ENCODE measurements around the gene COL15A1.
"Not testable (repeated sequence)": the region's sequence is repeated elsewhere in the genome, so short reads cannot be mapped to it uniquely, and the experiment has no call there.

The COL15A1 gene

DNA sequence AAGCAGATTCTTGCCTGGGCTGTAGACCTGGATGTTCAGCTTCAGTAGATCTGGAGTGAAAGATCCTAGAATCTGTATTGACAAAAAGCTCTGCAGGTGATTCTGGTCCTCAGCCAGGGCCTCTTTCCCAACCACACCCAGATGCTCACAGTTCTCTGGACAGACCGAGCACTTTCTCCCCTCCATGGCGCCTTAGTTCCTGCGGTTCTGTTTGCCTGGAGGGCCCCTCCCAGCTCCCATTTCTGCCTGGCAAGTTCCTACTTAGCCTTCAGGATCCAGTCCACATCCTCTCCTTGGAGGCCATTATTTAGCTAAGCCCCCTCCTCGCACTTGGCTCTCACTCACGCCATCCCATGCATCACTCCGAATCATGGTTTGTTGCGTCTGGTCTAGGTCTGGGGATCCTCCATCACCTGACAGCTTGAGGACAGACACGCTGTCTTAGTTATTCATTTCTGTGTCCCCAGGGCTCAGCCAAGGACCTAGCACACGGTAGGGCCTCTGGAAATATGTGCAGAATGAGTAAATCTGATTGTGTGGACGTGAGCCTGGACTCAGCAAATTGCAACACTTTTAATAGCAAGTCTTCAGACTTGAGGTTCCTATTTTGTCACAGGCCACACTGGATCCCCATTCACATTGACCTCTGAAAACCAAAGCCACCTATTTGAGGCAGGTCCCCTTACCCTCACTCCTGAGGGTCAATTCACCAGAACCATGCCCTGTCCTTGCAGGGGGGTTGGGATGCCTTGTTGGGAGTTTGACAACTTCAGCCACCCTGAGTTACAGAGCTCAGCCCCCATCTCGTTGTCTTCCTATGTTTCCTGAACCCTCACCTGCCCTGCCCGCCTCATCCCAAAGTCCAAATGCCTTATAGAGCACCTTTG is 50.7 kb downstream of the COL15A1 start:
- DNase-seq (ENCODE audit: low read depth in 2 of 2) = no peak

DNA sequence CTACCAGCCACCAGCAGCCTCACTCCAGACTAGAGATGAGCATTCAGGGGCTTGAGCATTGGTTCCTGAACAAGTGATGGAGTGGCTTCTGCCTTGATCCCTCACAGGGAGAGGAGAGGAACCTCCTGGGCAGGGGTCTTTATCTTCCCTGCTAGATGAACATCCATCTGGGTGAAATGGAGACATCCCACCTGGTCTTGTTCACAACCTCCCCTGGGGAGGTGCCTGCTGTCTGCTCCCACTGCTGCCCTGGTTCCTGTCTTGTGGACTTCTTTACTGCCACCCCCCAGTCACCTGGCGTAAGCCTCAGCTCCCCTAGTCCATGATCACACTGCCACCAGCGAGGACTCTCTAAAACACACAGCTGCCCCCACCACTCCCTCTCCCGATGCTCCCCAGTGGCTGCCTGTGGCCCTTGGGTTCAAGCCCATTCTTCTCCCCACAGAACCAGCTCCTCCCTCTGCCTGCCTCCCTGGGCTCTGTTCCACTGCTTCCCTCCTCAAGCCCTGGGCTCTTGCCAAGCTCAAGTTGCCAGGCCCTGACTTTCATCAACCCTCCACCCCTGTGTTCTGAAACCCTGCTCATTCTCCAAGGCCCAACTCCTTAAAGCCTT is 51.5 kb downstream of the COL15A1 start:
- DNase-seq (ENCODE audit: low read depth in 2 of 2) = no peak

DNA sequence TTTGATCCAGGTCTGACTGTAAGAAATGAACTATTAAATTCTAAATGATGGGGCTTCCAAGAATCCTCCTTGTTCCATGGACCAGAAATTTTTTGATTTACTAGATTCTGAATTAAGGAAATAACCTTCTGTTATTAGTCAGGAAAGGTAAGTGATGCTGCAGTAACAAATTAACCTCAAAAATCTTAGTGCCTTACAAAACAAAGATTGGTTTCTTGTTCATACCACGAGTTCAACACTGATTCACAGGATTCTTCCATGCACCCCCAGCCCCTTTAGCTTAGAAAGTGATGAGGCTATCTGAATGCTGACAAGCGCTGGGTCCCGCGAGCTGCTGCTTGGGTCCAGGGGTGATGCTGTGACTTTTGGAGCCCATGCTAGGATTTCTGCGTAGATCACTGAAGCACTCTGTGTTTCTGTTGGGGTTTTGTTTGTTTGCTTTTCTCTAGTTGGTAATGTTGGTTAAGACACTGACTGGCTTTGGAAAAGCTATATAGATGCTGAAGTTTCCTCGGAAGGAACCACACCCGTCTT is 52.3 kb downstream of the COL15A1 start:
- DNase-seq (ENCODE audit: low read depth in 2 of 2) = no peak

DNA sequence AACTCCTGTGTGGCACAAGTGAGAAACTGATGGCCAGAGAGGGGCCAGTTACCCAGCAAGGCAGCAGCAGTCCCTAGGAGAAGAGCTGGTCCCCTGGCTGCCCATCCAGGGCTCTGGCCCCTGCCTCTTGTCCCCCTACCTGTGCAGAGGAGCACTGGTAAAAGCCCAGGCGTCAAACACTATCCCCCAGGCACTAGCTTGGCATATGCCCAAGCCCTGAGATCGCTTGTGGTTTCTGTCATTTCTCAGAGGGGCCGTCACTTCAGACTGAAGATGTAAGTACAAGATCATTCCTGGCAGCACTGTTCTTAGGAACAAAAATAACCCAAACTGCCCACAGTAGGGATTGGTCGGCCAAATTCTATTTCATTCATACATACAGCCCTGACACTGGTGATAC is 53.9 kb downstream of the COL15A1 start:
- no peak for DNase-seq (ENCODE audit: low read depth in 2 of 2)

DNA sequence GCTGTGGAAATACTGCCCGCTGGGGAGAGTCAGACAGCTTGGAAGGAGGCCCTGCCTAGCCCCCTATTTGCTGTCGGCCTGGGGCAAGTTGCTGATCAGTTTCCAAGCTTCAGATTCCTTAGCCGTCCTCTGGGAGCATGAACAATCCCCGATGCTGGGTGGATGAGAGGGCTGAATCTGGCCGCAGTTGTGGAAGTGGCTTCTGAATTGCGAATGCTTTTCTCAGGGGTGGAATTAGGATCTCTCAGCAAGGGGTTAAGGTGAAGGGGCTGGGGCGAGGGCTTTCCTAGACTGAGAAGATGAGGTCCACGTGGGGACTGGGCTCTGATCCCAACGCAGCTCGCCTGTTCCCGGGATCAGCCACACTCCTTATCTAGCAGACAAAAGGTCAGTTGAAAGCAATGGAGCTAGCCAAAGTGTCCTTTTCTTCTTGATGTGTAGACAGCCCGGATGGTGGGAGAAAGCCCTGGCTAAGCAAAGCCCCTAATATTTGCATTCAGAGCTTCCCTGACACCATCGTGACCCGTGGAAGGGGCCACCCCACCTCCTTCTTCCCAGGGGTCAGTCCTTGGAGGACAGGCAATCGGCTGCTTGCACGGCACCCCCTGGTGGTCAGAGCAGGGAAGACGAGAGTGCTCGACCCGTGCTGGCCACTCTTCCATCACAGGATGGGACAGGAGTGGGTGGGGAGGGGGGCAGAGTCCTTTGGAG is 54.9 kb downstream of the COL15A1 start:
- peak; percentile 49 to 61 for DNase-seq (ENCODE audit: low read depth in 2 of 2)

DNA sequence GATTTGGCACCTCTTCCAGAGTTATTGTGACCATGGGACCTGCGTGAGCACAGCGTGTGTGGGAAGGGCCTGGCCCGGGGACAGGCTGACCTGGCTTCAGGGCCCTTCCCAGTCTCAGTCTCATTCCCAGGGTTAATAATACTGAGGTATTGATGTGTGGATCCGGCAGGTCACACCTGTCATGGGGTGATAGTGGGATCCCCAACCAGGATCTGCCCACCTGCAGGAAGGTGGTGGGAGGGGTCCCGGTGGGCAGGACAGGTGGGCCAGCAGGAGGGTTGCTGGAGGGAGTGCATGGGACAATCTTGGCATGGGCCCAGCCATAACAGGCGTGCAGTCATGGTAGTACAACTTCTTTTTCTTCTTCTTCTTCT is 55.4 kb downstream of the COL15A1 start:
- no peak for DNase-seq (ENCODE audit: low read depth in 2 of 2)

DNA sequence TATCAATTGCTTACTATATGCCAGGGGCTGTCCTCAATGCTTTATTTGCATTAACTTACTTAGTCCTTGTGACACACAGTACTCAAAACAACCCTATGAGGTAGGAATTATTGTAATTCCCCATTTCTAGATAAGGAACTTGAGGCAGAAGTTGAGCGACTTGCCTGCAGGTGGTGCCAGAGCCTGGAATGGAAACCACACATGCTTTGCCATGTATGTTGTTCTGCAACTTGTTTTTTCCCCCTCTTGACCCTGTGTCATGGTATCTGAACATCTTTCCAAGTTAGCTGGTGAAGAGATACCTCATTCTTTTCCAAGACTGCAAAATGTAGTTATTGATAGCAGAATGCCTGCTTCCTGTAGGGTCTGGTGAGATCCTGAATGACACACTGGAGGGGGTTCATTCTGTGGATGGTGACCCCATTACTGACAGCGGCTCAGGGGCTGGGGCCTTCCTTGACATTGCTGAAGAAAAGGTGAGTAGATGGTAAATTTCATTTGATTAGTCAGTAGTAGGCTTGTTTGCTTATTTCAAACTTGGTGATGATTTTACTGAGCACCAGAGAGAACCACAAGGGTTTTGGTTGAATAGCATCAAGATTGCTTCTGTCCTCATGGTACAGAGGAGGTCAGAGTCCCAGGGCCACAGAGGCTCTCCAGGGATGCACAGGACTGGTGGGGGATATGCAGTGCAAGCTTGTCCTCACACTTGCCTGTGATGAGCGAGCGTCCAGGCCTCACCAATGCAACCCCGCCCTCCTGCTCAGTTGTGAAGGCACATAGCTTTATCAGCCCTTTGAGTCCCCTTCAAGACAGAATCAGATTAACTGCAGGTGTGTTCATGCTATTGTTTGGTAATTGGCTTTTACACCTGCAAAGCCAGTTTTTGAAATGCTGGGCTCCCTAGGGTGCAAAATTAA is 57.0 kb downstream of the COL15A1 start:
- DNase-seq (ENCODE audit: low read depth in 2 of 2) = peak in 1 of 2 experiments; percentile 47

DNA sequence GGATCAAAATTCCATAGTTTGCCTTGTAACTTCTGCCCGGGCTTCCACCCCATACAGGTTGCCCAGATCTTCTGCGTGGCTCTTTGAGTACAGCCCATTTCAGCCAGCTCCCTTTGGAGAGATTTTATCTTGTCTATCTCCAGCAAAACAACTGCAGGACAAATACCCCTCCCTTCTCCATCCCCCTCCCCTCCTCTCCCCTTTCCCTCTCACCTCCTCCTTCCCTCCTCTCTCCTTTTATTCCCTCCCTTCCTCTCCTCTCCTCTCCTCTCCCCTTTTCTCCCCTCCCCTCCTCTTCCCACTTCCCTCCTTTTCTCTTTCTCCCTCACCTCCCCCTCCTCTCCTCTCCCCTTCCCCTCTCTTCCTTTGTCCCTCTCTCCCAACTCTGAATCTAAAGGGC is 58.2 kb downstream of the COL15A1 start:
- DNase-seq (ENCODE audit: low read depth in 2 of 2) = no peak

DNA sequence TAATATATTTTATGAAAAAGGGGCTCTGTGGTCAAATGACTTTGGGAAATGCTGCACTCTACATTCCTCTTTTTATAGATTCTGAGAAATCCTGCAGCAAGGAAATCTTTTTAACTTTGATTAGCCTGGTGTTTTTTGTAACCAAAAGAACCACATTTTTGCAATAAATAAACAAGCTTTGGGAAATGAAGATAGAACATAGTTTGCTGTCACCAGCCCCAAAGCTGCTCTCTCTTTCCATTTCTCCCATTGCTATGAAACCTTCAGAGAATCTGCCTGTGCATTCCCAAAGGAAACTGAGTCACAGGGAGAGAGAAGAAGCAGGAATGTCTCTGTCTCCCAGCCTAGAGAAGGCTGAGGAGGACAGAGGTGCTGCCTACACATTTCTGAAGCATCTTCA is 59.0 kb downstream of the COL15A1 start:
- no peak for DNase-seq (ENCODE audit: low read depth in 2 of 2)

DNA sequence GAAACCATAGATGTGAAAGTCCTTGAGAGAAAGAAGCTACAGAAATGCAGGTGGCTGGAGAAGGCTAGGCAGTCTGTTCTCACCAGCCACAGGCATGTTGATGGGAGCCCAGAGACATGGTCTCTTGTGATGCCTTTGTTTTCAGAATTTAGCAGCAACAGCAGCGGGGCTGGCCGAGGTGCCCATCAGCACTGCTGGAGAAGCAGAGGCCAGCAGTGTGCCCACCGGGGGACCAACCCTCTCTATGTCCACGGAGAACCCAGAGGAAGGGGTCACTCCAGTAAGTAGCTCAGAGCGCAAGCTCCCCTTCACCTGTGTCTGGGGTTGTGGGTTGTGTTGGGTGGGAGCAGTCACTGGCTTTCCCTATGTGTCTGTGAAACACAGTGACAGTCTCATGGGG is 59.6 kb downstream of the COL15A1 start:
- no peak for DNase-seq (ENCODE audit: low read depth in 2 of 2)

DNA sequence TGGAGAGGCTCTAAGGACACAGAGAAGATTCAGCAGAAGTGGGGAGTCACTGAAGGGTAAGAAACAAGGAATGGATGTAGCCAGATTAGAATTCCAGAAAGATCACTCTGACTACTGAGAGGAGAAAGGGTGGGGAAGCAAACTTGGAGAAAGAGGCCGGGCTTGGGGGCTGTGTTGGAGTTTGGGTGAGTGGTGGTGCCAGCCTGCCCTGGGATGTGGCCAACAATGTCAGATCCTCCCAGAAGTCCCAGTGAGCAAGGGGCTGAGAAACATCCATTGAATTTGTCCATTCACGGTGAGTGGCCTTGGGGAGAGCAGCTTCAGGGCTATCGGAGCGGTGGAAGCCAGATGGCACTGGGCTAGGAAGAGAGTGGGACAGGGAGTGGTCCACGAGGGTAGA is 60.4 kb downstream of the COL15A1 start:
- no peak for DNase-seq (ENCODE audit: low read depth in 2 of 2)

DNA sequence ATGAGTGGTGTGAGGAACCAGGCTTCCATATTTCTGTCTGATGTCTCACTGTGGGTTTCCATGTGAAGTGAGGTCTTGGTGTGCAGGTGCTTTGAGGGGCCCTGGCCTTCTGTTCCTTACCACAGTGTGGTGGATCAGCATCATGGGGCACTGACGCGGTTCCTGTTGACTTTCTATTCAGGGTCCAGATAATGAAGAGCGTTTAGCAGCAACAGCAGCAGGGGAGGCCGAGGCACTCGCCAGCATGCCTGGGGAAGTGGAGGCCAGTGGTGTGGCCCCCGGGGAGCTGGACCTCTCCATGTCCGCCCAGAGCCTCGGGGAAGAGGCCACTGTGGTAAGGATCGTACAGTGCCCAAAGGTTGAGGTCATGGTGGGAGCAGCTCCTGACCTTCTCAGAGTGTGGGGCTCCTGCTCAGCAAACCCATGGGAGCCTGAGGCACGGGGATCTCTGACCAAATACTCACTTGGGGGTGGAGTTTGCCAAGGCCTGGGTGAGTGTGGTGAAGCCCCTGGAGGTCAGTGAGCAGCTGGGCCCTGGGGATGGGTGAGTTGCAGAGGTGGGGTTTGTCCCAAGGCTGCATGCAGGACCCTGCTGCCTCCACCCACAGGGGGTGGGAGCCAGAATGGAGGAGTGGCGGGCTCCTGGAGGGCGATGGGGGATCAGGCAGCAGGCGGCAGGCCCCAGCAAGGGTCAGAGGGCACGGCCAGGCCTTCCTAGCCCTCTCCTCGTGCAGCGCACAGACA is 61.2 kb downstream of the COL15A1 start:
- DNase-seq (ENCODE audit: low read depth in 2 of 2) = no peak

DNA sequence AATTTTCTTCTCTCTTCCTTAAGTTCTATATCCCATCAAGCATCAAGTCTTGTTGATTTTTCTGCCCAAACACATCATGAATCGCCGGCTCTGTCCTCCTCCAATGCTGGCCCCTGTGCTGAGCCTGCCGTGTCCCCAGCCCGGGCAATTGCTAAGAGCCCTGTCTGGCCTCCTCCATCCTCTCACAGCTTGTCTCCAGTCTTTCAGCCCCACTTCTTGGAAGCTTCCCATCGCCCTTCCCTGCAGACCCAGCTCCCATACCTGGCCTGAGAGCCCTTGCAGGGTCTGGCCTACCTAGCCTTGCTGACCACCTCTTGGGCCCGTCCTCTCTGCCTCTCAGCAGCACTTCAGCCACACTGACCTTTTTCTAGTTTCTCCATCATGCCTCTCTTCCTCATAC is 61.9 kb downstream of the COL15A1 start:
- no peak for DNase-seq (ENCODE audit: low read depth in 2 of 2)

DNA sequence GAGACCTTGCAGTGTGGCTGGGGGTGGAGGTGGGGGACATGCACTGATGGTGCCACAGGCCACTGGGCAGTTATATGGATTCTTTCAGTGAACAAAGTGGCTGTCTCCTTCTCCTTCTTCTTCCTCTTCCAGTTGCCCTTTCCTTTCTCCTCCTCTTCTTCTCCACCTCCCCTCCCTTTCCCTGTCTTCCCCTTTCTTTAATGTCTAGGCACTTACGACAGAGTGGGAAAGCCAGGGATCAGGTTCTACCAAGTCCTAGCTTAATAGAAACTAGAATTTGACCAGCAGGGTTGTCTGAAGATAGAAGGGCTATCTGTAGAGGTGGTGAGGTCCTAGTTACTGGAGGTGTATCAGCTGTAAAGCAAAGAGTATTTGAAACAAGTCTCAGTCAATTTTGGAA is 62.8 kb downstream of the COL15A1 start:
- DNase-seq (ENCODE audit: low read depth in 2 of 2) = no peak

DNA sequence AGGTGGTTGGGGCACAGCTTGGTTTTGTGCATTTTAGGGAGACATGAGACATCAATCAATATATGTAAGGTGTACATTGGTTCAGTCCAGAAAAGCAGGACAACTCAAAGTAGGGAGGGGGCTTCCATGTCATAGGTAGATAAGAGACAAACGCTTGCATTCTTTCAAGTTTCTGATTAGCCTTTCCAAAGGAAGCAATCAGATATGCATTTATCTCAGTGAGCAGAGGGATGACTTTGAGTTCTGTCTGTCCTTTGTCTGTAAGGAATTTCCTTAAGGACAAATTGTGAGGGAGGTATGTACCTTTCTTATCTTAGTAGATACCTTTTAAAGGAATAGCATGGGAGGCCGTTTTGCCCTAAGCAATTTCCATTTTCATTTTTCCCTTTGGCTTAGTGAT is 63.3 kb downstream of the COL15A1 start:
- DNase-seq (ENCODE audit: low read depth in 2 of 2) = no peak

DNA sequence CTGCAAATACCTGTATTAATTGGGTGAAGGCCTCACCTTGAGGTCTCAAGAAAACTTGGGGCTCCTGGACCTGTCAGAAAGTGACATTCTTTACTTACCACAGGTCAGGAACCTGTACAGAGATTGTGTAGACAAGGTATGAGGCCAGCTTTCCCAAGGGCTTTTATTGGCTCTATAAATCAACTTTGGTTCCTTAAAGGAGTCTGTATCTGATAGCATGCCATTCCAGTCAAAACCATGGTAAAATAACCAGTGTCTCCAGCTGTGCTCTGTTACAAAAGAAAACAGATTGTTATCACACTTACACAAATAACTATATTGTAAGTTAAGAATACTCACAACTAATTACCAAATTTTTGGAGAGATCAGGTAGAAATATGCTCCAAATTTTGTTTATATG is 64.5 kb downstream of the COL15A1 start:
- DNase-seq (ENCODE audit: low read depth in 2 of 2) = no peak

DNA sequence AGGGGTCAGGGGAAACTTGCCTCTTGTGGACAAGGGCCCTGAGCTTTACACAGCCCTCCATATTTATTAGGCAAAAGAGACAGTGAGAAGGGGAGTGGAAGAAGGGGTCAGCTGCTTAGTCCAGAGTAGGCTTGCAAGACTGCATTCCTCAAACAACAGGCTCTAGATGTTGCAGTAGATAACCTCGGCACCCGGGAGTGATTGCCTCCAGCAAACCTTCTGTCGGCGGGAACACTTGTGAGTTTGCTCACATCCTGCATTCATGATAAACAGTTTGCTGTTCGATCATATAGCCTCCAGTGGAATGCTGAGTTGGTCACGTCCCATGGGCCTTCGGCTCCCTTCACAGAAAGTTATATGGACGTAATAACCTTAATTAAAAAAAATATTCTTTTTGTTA is 66.7 kb downstream of the COL15A1 start:
- not testable (repeated sequence) for DNase-seq (ENCODE audit: low read depth in 2 of 2)

DNA sequence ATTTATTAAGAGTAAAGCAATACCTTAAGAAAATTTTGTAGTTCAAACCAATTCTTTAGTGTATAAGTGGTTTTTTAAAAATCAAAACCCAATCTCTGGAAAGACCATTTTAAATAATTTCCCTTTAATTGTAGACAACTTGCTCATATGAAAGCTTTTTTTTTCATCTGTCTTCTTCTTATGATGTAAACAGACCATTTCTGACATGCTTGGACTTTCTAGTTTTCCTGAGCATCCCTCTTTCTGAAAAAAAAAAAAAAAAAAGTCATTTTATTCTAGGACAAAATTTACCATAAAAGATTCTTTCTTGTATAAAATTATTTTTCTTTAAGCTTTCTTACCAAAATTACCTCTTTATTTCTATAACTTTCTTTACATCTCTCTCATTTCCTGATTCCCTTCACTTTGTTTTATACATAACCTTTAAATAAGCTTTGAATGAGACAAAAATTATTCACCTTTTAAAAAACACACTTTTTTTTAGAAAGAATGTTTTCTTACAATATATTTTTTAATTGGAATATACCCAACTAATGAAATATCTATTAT is 67.5 kb downstream of the COL15A1 start:
- no peak for DNase-seq (ENCODE audit: low read depth in 2 of 2)

DNA sequence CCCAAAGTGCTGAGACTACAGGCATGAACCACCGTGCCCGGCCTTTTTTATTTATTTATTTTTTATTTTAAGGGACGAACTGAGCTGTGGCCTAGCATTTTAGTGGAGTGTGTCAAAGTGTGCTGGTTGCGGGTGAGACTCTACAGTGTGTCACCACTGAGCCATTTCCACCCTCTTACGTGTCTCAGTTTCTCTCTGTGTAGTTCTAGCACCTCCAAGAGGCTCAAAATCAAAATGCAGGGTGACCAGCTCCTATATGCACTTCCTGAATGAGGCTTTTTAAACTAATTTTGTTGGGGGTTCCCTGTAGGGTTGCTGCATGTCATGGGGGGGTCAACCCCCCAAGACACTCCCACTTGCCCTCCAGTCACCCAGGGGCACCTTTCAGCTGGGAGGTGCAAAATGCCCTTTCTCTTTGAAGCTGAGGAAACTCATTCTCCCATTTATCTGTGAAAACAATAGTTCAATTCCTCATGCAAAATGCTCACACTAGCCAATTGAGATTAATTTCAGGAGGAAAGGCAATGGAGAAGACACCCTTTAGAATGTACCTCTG is 69.3 kb downstream of the COL15A1 start:
- DNase-seq (ENCODE audit: low read depth in 2 of 2) = no peak

DNA sequence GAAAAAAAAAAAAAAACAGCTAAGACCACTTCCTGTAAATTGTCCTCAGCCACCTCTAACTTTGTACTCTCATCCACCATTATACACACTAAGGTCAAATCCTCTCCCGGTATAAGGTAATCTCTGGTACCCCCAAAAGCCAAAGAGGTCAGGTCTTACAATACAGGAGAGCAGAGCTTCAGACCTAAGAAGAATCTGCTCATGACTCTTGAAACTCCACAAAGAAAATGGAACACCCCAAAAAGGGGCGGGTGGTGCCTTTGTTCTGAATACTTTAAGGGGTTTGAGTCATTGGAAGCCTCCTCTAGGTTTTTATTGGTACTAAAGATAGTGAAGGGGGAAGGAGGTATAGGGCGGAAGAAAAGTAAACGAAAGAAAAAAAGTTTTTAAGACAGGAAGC is 69.8 kb downstream of the COL15A1 start:
- no peak for DNase-seq (ENCODE audit: low read depth in 2 of 2)

Measured in fibroblast of skin of left biceps (primary cell).